ENCODE data around the gene DLG2.
"Not testable (repeated sequence)": the region's sequence is repeated elsewhere in the genome, so short reads cannot be mapped to it uniquely, and the experiment has no call there.

Gene DLG2

DNA sequence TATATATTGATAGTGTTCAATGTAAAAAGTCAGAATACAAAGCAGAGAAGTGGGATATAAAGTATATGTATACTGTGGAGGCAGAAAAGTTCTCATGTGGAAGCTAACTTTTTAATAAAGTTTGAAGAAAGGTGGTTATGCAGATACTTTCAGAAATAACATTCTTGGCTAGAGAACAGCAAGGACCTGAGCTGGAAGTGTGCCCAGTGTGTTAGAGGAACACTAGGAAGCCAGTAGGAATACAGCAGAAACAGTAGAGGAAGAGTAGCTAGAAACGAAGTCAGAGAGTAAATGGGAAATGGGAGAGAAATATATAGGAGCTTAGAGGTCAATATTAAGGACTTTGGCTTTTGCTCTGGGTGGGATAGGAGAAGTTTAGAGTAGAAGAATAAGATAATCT is 1876.1 kb downstream of the DLG2 start:
- DNase-seq: no peak

DNA sequence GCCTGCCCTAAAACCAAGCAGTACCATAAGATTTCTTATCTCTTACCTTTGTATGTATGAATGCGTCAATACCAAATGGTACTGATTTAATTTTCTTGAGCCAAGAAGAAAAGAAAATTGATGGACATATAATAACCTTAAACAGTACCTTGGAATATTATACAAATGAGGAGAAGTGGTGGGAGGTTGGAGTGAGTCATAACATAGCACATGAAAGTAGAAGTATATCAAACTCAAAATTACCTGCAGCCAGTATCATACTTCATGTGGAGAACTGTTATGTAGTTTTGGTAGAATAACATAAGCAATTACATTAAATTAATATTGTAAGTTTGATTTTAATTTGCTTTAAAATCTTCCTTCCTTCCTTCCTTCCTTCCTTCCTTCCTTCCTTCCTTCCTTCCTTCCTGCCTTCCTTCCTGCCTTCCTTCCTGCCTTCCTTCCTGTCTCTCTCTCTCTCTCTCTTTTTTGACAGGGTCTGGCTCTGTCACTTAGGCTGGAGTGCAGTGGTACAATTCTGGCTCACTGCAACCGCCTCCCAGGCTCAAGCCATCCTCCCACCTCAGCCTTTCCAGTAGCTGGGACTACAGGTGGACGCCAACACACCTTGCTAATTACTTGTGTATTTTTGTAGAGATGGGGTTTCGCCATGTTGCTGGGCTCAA is 1880.1 kb downstream of the DLG2 start:
- no peak for DNase-seq

DNA sequence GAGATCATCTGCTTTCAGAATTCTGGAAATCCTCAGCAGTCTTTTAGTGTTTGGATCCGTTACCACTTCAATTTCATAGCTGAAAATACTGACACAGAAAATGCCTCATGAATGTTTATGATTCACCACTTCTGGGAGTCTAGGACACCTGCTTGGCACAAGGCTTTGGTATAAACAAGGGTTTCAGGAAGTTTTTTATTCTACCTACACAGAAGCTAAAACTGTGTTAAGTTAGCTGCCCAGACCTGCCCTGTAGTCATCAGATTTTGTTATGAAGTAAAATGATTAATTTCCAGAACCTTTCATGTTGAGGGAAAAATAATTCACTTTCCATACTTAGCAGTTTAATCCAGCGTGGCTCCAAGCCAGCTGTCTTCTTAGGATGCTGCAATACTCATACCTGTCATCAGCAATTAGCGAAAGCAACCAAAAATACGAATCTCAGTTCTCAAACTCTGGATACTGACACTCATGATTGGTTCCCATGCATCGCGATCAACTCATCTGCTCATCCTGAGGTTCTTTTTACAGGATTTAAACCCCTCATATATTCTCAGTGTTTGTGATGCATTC is 1882.4 kb downstream of the DLG2 start:
- no peak for DNase-seq

DNA sequence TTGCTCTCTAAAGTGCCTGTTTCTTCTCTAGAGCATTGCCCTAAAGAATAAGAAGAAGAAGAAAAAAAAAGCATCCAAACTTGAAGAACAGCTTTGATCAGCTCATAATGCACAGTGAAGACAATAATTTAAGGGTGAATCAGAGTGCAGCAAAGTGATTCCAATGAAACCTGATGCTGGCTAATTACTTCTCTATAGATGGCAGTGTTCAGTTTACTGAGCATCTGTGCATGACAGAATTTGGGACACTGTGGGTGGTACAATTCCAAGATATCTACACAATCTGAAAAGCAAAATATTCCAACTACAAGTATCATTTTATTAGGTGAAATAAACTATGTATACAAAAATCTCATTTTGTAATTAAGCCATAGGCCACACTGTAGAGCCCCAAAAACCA is 1890.5 kb downstream of the DLG2 start:
- DNase-seq: no peak

DNA sequence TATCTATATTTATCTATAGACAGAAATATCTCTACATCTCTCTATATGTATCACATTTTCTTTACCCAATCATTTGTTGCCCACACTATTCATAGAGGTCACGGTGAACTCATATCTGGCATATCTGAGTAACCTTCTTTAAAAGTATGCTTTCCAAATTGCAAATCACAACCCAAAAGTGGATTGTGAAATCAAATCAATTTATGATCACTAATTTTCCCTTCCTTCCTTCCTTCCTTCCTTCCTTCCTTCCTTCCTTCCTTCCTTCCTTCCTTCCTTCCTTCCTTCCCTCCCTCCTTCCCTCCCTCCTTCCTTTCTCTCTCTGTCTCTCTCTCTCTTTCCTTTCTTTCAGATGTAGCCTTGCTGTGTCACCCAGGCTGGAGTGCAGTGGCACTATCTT is 1893.0 kb downstream of the DLG2 start:
- DNase-seq: no peak

DNA sequence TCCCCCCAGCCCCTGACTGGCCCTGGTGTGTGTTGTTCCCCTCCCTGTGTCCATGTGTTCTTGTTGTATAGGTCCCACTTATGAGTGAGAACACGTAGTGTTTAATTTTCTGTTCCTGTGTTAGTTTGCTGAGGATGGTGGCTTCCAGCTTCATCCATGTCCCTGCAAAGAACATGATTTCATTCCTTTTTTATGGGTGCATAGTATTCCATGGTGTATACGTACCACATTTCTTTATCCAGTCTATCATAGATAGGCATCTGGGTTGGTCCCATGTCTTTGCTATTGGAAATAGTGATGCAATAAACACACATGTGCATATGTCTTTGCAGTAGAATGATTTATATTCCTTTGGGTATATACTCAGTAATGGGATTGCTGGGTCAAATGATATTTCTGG is 1895.9 kb downstream of the DLG2 start:
- DNase-seq: not testable (repeated sequence)

DNA sequence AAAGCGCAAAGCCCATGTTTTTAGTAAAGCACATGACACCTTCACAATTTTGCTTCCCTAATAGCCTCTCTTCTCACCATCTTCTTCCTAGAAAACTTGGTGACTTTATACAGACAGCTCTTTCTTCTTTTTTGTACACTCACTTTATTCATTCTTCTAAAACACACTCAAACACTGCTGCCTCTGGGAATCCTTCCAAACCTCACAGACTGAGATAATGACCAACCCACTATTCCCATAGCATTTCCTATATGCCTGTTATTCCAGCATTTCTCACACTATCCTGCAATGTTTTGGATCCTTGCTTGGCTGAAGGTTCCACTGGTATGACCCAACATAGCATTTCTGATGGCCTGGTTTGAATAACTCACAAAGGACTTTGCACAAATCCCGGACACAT is 1898.9 kb downstream of the DLG2 start:
- DNase-seq: no peak

DNA sequence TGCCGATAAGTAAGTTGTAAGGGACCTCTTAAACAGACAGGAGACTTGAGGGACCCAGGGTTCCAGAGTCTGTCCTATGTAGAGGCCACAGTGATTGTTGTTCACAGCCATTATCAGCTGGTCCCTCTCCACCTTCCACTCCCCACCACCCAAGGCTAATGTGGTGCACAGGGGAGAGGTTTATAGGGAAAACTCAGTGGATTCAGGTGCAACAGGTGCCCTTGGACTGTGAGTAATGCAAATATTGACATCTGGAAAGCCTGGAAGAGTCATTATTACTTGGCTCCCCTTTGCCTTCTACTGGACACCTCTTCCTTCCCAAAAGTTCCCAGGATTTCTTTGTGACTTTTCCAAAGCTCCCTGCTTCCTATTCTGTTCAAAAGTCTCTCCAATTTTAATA is 1899.9 kb downstream of the DLG2 start:
- DNase-seq: no peak

DNA sequence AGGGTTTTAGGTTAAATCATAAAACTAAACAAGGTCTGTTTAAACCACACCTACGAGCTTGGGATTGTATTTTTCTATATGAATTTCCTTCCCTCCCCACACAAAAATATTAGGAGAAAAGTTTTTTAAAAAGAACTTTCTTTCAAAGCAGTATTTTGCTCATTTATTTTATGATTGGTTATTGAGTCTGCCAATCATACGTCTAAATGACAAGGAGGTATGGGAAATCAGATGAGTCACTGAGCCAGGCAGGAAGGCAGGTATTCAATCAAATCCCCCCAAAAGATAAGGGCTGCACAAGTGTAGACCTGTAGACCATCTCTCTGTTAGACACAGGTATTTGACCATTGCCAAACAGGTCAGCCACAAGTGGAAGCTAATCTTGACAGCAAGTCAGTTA is 1900.8 kb downstream of the DLG2 start:
- no peak for DNase-seq

DNA sequence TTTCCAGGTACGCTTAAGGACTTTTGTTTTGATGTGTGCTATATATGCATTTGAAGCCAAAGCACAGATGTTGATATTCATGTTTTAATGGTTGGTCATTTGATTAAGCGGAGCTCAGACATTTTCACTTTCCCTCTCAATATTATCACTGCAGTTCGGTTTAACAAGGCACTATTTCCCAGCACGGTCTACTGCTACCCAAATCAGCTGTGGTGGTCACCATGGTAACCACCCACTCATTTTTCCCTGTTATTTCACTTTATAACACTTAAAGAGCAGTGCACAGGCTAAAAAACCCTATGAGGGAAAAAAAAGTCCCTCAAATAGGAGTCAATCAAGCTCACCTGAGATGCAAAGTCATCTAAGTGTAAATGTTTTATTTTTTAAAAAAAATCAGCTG is 1901.4 kb downstream of the DLG2 start:
- DNase-seq: peak in 3 of 56 donors; percentile 3 to 24 (median 7)

DNA sequence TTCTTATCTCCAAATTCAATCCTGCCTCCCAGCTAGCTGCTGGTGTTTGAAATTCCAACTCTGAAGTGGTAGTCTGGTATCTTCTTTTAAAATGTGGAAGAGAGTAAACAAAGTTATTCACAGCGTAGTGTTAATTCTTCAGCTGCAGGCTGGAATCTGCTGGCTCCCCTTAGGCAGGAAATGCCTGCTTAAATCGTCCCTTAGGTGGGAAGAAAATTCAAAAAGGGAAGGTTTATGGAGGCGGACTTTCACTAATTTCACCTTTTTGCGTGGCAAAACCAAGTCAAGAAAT is 1901.9 kb downstream of the DLG2 start:
- no peak for DNase-seq

DNA sequence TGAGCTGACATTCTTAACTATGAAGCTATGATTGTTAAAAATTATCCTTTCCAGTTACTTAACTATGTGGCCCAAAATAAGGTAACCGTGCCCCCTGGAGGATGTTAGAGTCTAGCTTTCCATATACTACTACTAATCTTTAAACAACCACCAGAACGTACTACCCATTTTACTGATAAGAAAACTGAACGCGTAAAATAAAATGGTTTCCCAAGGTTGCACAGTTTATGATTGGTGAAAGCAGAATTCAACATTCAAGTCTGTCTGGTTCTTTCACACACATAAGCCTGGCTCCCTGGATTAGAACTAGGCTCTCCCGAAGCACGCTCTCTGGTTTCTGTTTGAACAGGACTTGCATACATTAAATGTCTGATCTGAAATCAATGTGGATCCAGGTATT is 1903.1 kb downstream of the DLG2 start:
- DNase-seq: no peak

DNA sequence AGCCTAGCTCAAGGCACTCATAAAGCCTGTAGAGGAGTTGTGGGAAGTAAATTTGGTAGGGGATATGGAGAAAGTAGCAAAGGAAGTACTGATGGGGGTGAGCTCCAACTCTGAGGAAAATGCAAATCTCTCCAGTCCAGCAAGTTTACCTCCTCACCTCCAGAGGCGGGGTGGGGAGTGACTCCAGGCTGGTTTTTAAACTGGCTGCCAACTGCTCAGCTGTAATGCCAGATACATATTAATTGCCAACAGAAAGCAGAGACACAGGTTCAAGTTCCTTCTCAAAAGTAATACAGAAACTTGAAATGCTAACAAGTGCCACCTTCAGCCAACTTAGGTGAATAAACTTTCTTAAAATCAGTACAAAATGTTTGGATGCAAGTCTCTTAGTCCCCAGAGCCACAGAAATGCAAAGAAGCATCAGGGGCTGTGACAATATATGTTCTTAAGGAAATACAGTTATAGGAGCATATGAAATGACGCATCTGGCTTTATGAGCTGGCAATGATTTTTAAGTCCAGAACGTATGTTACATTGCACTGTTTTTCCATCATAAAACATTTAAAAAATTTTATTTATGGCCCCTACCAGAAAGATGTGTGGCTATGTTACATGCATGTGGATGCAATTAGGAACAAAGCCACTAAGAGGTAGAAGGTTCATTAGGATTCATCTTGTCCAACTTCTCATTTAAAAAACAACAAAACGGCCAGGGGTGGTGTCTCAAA is 1904.6 kb downstream of the DLG2 start:
- no peak for DNase-seq

DNA sequence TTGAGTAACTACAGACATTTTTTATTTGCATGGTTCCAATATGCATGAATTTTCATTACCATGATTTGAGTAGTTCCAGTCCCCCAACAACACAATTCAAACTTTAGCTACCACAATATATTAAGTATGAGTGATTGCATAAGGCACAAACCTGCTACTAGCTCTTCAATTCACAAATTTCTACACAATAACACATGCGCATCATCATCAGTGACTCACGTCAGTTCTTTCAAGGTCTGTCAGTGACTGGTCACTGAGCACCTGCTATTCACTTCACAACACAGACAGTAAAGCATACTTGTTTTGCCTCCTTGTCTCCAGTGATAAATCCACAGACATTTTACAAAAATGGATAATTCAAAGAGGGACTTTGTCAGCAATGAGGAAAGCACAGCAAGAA is 1905.9 kb downstream of the DLG2 start:
- no peak for DNase-seq

DNA sequence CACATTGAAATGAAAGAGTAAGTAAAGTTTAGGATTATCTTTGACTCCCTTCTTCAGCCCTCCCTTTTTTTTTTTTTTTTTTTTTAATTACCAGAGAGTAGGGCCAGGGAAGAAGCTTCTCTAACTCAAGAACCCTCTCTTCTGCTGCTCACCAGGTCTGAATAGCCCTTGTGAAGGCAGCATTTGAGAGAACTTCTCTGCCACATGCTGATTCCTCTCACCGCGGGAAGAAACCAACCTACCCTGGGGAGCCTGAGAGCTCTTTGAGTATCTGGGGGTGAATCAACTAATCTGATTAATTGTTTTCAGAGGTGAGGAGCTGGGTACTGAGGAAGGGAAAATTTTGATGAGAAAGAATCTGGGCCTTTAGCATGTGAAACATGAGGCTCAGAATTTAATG is 1906.5 kb downstream of the DLG2 start:
- DNase-seq: no peak

DNA sequence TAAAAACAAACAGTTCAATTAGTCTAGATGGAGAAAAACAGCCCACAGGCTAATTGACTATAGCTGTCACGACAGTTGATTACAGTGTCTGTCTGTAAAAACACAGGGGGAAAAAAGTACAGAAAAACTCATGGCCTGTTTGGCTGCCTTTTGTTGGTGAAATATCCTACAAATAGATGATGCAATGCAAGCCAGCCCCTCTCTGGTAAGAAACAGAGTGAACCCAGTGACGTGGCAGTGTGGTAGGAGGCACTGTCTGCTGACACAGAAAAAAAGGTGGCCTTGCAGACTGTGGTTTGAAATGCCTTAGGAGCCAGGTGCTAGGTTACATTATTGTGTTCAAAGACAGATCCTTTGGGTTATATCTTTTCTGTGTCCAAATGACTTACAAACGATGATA is 1909.6 kb downstream of the DLG2 start:
- no peak for DNase-seq

DNA sequence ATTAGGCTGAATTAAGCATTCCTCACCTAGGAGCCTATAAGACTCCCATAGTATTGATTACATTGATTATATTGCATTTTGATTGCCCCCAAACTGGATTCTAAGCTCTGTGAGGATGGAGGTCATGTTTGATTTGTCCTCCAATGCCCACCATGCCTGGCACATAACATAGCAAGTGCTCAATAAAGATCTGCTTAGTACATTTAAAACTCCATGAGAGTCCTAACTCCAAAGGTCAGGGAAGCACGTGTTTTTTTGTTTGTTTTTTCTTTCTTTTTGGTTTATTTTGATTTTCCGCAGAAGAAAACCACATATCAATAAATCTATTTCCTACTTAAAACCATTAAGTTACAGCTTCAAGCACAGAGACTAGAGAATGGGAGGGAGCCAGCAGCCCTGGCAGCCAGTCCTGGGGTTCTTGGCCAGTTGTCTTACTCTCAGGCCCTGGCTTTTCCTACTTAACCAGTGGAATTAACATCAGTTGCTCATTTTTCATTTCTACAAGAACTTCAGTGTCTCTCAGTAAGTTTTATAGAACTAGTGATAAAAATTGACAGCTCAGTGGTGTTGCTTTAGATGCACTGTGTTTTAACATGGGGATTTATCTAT is 1911.1 kb downstream of the DLG2 start:
- no peak for DNase-seq

DNA sequence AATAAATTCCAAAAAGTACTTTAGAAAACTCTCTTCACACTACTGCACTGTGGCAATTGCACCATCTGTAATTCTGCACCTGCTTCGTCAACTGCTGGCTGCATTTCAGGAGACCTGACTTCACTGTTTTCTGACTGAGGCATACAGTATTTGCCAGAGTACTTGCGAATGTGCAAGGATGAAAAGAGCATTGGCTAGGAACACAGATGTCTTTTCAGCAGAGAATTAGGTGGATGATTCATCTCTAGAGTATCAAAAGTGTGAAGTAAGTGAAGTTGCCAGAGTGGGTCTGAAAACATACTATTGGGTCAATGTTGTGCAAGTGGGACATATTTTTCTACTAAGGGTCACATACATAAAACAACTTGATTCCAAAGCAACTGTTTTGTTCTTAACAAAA is 1913.4 kb downstream of the DLG2 start:
- DNase-seq: peak in 10 of 56 donors; percentile 4 to 64 (median 16)

DNA sequence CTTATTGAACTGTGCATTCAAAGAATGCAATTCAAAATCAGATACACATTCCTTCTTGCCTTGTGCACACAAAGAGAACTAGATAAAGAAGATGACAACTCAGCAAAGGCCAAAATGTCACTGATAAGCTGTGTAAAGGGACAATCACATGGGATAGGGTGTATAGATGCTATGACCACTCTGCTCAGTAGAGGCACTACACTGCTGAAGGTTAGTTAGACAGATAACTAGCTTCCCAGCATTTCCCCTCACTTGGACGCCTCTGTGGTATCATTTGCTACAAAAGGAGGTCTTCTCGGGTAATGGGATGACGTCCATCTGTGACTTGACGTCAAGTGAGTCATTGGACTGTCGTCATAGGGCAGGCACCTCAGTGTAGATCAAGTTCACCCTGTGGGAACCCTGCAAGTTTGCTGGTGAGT is 1916.0 kb downstream of the DLG2 start:
- no peak for DNase-seq

DNA sequence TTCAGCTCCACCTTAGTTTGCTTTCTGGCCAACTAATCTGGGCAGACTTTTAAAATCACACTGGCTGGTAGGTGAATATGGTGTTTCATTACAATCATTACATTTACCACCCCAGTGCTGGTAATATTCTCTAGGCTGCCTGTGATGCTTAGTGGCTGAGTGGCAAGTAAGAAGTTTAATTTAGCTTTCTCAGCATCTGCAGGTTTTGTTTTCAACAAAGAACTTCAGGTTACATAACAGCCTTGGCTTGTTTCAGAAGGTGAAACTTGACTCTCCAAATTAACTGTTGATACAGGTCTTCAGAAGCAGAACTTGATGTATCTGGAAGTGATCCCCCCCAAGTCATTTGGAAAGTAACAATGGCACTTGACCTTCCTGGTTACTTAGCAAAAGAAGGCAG is 1917.7 kb downstream of the DLG2 start:
- no peak for DNase-seq

DNA sequence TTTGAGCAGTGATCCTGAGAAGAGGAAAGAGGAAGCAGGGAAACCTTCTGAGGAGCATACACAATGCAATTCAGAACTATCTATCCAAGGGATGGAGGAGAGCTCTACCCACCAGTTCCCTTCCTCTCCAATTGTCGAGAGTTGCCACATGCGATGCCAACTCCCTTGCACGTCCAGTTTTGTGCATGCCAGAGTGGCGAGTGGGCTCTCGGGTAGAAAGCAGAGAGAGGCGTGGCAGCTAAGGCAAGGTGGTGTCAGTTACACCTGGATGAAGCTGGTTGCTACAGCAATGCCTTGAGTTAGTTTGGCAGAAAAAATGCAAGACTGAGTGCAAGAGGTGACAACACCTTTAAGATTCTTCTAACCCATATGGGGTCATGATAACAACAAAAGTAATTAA is 1920.6 kb downstream of the DLG2 start:
- no peak for DNase-seq

DNA sequence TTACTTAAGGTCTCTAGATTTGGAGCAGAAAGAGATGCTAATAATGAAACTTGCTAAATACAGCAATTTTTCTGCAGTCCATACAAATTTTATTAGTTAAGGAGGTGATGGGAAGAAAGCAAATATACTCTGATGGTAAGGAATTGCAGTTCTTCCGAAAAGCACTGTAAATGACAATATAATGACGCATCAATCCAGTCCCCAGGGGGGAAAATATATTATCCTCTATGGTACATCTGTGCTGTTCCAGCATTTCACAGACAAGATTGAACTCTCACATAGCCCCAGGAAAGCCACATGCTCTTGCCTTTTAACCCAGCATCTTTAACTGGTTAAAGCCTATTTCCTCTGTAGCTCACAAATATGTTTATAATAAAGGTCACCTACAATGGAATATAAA is 1924.3 kb downstream of the DLG2 start:
- DNase-seq: no peak

DNA sequence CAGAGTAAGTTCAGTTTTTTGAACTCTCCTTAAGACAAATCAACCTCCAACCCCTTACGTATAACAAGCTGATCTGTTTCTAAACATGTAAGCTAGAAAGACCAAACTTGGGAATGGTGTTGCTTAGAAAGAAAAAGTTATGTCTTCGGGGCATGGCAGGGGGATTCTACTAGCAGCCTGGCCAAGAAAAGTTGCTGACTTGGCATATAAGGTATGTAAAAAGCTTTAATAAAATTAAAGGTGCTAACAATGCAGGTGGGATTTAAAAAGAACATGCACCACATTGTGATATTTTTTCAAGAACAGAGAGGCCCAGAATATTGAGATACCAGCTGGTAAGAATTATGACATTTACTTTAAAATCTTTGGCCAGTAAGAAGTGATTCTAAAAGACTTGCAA is 1929.6 kb downstream of the DLG2 start:
- no peak for DNase-seq

All from amygdala (tissue), 56 donors.